Measurements from ENCODE around the gene SLC13A4.

GRCh38 chr7:135658564-135658963 lies 69.4 kb downstream of the SLC13A4 start:
- TF ChIP-seq, protein P1, sequence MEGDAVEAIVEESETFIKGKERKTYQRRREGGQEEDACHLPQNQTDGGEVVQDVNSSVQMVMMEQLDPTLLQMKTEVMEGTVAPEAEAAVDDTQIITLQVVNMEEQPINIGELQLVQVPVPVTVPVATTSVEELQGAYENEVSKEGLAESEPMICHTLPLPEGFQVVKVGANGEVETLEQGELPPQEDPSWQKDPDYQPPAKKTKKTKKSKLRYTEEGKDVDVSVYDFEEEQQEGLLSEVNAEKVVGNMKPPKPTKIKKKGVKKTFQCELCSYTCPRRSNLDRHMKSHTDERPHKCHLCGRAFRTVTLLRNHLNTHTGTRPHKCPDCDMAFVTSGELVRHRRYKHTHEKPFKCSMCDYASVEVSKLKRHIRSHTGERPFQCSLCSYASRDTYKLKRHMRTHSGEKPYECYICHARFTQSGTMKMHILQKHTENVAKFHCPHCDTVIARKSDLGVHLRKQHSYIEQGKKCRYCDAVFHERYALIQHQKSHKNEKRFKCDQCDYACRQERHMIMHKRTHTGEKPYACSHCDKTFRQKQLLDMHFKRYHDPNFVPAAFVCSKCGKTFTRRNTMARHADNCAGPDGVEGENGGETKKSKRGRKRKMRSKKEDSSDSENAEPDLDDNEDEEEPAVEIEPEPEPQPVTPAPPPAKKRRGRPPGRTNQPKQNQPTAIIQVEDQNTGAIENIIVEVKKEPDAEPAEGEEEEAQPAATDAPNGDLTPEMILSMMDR (IDR thresholded peaks at IDR 0.05 in 4 of 5, conservative IDR thresholded peaks at IDR 0.05 in 1 of 5): no peak
- TF ChIP-seq POLR2A (IDR thresholded peaks at IDR 0.05): no peak

All from gastrocnemius medialis (tissue), 4 donors.